ENCODE measurements around the gene KITLG.

DNA sequence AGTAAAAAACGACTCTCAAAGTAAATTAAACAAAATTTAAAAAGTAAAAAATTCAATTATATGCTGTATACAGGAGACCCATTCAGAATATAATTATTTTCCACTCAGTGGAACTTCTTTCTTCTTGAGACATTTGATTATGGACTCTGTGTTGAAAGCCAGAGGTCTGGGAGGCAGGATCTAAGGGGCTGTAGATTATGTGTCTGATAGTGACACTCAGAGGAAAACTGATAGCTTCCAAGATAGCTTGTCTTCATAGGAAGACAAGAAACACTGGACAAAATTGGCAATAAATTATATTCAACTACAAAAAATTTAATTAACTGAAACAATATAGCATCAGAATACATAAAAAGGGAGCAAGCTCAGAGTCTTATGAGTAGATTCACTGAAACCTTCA lies 135.8 kb downstream of the KITLG start:
- TF ChIP-seq, protein P1, sequence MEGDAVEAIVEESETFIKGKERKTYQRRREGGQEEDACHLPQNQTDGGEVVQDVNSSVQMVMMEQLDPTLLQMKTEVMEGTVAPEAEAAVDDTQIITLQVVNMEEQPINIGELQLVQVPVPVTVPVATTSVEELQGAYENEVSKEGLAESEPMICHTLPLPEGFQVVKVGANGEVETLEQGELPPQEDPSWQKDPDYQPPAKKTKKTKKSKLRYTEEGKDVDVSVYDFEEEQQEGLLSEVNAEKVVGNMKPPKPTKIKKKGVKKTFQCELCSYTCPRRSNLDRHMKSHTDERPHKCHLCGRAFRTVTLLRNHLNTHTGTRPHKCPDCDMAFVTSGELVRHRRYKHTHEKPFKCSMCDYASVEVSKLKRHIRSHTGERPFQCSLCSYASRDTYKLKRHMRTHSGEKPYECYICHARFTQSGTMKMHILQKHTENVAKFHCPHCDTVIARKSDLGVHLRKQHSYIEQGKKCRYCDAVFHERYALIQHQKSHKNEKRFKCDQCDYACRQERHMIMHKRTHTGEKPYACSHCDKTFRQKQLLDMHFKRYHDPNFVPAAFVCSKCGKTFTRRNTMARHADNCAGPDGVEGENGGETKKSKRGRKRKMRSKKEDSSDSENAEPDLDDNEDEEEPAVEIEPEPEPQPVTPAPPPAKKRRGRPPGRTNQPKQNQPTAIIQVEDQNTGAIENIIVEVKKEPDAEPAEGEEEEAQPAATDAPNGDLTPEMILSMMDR (IDR thresholded peaks at IDR 0.05; ENCODE audit: insufficient read depth, low read length): no peak
- TF ChIP-seq, protein P2, sequence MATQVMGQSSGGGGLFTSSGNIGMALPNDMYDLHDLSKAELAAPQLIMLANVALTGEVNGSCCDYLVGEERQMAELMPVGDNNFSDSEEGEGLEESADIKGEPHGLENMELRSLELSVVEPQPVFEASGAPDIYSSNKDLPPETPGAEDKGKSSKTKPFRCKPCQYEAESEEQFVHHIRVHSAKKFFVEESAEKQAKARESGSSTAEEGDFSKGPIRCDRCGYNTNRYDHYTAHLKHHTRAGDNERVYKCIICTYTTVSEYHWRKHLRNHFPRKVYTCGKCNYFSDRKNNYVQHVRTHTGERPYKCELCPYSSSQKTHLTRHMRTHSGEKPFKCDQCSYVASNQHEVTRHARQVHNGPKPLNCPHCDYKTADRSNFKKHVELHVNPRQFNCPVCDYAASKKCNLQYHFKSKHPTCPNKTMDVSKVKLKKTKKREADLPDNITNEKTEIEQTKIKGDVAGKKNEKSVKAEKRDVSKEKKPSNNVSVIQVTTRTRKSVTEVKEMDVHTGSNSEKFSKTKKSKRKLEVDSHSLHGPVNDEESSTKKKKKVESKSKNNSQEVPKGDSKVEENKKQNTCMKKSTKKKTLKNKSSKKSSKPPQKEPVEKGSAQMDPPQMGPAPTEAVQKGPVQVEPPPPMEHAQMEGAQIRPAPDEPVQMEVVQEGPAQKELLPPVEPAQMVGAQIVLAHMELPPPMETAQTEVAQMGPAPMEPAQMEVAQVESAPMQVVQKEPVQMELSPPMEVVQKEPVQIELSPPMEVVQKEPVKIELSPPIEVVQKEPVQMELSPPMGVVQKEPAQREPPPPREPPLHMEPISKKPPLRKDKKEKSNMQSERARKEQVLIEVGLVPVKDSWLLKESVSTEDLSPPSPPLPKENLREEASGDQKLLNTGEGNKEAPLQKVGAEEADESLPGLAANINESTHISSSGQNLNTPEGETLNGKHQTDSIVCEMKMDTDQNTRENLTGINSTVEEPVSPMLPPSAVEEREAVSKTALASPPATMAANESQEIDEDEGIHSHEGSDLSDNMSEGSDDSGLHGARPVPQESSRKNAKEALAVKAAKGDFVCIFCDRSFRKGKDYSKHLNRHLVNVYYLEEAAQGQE (IDR thresholded peaks at IDR 0.05; ENCODE audit: insufficient replicate concordance, low read depth): no peak
- TF ChIP-seq POLR2AphosphoS5 (IDR thresholded peaks at IDR 0.05; ENCODE audit: low read depth): no peak
